NCI-H446 (cell line): ENCODE results near the gene BTN3A1.
"Not testable (repeated sequence)": the region's sequence is repeated elsewhere in the genome, so short reads cannot be mapped to it uniquely, and the experiment has no call there.

Experiments
- DNase-seq, 2 experiments: peaks; one replicate each; lab custom pipeline; 2025; lab: John Stamatoyannopoulos, UW

BTN3A1 gene

DNA sequence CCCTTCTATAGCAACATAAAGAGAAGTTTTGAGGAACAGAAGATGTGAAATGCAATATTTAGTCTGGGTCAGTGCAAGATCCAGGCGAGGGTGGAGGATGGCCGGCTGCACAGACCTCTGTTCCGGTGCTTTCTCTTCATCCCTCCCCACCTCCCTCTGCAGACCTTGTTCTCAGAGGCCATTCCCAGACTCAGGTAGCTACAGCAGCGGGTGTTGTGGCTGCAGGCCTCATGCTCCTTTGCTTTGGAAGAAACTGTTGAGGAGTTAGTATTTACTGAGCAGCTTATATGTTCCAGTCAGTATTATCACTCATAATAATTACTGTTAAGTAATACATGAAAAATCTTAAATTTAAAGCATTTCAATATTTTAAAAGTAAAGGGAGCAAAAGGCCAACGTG, 39.9 kb downstream of the BTN3A1 start:
- no peak for DNase-seq

GRCh38 chr6:26445934-26446667, 44.0 kb downstream of the BTN3A1 start:
- no peak for DNase-seq

DNA sequence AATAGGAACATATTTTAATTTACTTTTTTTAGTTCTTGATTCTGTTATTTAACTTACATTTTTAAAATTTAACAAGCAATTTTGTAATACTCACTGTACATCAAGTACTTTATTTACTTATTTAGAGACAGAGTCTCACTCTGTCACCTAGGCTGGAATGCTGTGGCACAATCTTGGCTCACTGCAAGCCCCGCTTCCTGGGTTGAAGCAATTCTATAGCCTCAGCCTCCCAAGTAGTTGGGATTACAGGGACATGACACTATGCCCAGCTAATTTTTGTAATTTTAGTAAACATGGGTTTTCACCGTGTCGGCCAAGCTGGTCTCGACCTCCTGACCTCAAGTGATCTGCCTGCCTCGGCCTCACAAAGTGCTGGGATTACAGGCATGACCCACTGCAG, 45.2 kb downstream of the BTN3A1 start:
- no peak for DNase-seq

DNA sequence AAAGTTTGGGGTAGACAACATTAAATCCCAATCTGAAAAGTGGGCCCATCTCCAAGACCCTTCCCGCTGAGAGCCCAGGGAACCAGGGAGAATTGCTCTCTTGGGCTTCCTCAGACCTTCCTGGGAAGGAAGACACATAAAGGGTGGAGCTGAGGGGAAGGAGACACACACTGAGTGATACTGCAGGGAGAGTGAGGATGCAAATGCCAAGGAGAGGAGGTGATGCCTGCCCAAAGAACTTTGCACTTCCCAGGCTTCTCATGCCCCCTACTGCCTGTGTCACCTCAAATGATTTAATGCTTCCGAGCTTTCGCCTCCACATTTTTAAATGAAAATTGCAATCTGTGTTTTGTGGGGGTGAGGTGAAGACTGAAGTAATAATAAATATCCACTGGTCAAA, 48.2 kb downstream of the BTN3A1 start:
- DNase-seq, result no peak

GRCh38 chr6:26452631-26453235, 50.7 kb downstream of the BTN3A1 start:
- no peak for DNase-seq

DNA sequence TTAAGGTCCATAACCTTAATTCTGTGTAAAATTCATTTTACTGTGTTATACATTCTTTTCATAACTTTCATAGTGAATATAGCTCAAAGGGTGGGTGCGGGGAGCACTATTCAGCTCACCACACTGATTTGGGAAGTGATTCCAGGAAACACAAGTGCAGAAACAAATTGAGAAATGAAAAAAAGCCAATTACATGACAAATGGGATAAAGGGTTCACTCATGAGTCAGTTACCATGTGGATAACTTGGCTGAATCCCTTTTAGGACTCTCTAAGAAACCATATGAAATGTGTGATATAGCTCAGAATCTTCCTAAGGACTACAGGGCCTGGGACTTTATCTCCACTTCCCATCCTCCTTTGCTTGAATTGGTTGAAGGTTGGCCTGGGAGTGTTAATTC, 52.6 kb downstream of the BTN3A1 start:
- no peak for DNase-seq

- no peak for DNase-seq
Observed at GRCh38 chr6:26455357-26455970, 53.4 kb downstream of the BTN3A1 start.

- no peak for DNase-seq
Observed at GRCh38 chr6:26457264-26457805, 55.3 kb downstream of the BTN3A1 start.

DNA sequence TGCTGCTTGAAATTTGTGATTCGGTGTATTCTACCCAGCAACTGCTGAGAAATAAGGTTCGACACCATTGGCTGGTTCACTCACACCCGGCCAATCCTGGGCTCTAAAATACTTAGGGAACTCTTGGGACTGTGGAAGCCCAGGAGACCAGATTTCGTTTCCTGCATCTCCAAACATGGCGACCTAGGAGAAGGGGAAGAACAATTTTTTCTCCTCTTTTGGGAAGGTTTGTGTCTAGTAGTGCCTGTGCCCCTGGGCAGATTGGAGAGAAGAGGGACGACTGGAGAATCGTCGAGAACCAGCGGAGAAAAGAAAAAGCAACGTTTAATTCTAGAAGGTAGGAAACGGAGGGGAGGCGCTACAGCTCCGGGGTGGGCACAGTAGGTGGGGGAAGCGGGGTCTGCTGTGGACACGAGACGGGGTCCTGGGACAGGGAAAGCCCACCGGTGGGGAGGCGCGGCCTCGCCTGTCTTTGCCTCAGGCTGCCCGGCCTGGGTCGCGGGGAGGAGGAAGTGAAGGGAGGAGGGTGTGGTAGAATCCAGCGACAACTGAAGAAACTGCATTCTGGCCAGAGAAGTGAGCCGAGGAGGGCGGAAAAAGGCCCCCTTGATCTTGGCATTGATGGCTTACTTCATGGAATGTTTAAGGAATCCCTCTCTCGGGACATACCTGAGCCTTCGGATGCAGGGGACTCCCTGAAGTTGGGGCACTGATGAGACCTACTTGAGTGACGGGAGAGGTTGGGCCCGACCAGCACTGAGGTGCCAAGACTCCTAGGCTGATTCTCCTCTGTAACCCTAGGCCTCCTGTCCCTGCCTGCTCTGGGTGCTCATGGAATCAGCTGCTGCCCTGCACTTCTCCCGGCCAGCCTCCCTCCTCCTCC, 56.0 kb downstream of the BTN3A1 start, which contains the start of gene BTN2A1:
Gene BTN2A1 (plus strand): TSS at position 150 of the 883 bp plus-strand sequence. CDS start 682 bp downstream, at position 832.
- DNase-seq, result peak; percentile 81 to 91

DNA sequence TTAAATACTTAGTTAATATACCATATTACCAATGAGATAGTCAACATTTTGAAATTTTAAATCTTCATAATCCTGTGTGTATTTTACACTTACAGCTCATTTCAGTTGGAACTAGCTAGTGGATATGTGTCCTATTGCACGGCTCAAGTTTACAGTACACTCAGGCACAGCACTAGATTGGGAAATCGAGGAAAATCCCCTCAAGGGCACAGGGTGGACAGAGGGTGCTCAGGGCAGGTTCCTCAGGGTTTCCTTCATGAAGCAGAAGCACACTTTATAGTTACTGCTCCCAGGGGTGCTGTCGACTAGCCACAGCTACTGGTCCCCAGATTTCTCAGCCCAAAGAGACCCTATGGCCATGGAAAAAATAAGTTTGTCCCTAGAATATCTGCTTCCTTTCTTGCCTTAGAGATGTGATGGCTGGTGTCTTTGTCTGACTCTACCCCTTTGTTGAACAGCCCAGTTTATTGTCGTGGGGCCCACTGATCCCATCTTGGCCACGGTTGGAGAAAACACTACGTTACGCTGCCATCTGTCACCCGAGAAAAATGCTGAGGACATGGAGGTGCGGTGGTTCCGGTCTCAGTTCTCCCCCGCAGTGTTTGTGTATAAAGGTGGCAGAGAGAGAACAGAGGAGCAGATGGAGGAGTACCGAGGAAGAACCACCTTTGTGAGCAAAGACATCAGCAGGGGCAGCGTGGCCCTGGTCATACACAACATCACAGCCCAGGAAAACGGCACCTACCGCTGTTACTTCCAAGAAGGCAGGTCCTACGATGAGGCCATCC, 57.1 kb downstream of the BTN3A1 start:
- no peak for DNase-seq

DNA sequence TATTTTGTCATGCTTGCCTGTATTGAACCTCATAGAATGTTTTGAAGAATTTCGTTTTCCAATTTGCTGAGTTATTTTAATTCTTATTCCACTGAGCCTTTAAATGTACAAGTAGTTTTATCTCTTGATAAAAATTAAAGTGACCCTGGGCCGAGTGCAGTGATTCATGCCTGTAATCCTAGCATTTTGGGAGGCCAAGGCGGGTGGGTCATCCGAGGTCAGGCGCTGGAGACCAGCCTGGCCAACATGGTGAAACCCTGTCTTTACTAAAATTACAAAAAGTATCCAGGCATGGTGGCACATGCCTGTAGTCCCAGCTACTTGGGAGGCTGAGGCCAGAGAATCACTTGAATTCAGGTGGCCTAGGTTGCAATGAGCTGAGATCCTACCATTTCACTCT, 59.3 kb downstream of the BTN3A1 start:
- not testable (repeated sequence) for DNase-seq

- DNase-seq, result no peak
Observed at GRCh38 chr6:26464014-26464413, 61.9 kb downstream of the BTN3A1 start.

- no peak for DNase-seq
Observed at GRCh38 chr6:26464416-26465131, 62.5 kb downstream of the BTN3A1 start.
